Measurements from ENCODE around the gene BAHCC1. TPM values are rescaled to one million over a fixed set of nuclear protein-coding genes. Genes with fewer than 3 reads are reported as not detected.
A peak's percentile ranks its signal among the peaks of the same experiment; 100 is the strongest.
"Not testable (repeated sequence)": the region's sequence is repeated elsewhere in the genome, so short reads cannot be mapped to it uniquely, and the experiment has no call there.

The BAHCC1 gene
- total RNA-seq, 1 experiment from 2014 or later: 29.8 TPM

GRCh38 chr17:81362001-81362400 is 33.3 kb upstream of the BAHCC1 start:
- H3K4me3 Mint-ChIP-seq; CTCF ChIA-PET; H3K27ac Mint-ChIP-seq; POLR2A ChIA-PET; DNase-seq (ENCODE audit: low spot score); ATAC-seq; H3K9me3 Mint-ChIP-seq; H3K36me3 Mint-ChIP-seq: not testable (repeated sequence)
- Mint-ChIP-seq H3K4me1 (peaks cover 14% of the 10 kb centered on the region), H3K27me3 (ENCODE audit: low read depth) (peaks cover 35% of the 10 kb centered on the region)

GRCh38 chr17:81364278-81365147 is 30.7 kb upstream of the BAHCC1 start:
- H3K9me3 Mint-ChIP-seq: no peaks in the 10 kb centered on the region
- DNase-seq (ENCODE audit: low spot score): no peak
- ChIA-PET POLR2A (no interaction called here), CTCF (interaction anchor here (0.6 to 1.6 kb wide), 8 partner anchors 30 to 229 kb away, joined by 3 to 7 read pairs (median 4); partner anchors contain the start of gene BAHCC1)
- peak overlapping the region; percentile 44 for H3K4me3 Mint-ChIP-seq
- peak; percentile 14; the same call in 1 of the 2 replicates for ATAC-seq
- no peak for TF ChIP-seq GTF2I (CRISPR knock-in tag; conservative IDR thresholded peaks at IDR 0.05)
- H3K27ac Mint-ChIP-seq: no peak overlapping the region; the same call in 1 of the 2 replicates
- H3K4me1 Mint-ChIP-seq: peaks cover 6% of the 10 kb centered on the region
- H3K27me3 Mint-ChIP-seq (ENCODE audit: low read depth): peaks cover 26% of the 10 kb centered on the region
- H3K36me3 Mint-ChIP-seq: no peaks in the 10 kb centered on the region

- peak; percentile 55; the same call in 1 of the 2 replicates for TF ChIP-seq ZNF423 (CRISPR knock-in tag; IDR thresholded peaks at IDR 0.05)
- no peak for TF ChIP-seq NR1H2 (CRISPR knock-in tag; IDR thresholded peaks at IDR 0.05)
- no peak for TF ChIP-seq ZNF416 (CRISPR knock-in tag; IDR thresholded peaks at IDR 0.05)
- TF ChIP-seq SP1 (CRISPR knock-in tag; conservative IDR thresholded peaks at IDR 0.05): 0 out of 2 replicates have a peak, but pooled peaks have one; percentile 22
- TF ChIP-seq RELA (CRISPR knock-in tag; IDR thresholded peaks at IDR 0.05; ENCODE audit: borderline replicate concordance): no peak
- TF ChIP-seq SMAD3 (CRISPR knock-in tag; IDR thresholded peaks at IDR 0.05; ENCODE audit: borderline replicate concordance): no peak
- peaks cover 6% of the 10 kb centered on the region for H3K4me1 Mint-ChIP-seq
- H3K4me3 Mint-ChIP-seq: peak overlapping the region; percentile 44
- no peaks in the 10 kb centered on the region for H3K36me3 Mint-ChIP-seq
- ChIA-PET CTCF (interaction anchor here (0.6 to 1.6 kb wide), 10 partner anchors 30 to 142 kb away, joined by 3 to 7 read pairs (median 3); partner anchors contain the start of gene BAHCC1), POLR2A (interaction anchor here (0.6 to 0.8 kb wide), 2 partner anchors 19 to 32 kb away, joined by 3 to 4 read pairs; no protein-coding TSS in a partner anchor)
- DNase-seq (ENCODE audit: low spot score) (peak; percentile 57), ATAC-seq (peak; percentile 75)
- H3K27ac Mint-ChIP-seq: no peak overlapping the region
- H3K27me3 Mint-ChIP-seq (ENCODE audit: low read depth): peaks cover 26% of the 10 kb centered on the region
- no peaks in the 10 kb centered on the region for H3K9me3 Mint-ChIP-seq
Measured at GRCh38 chr17:81365148-81365600, 30.1 kb upstream of the BAHCC1 start.

GRCh38 chr17:81365601-81366585 is 29.4 kb upstream of the BAHCC1 start:
- Mint-ChIP-seq H3K27ac (no peak overlapping the region), H3K36me3 (no peaks in the 10 kb centered on the region), H3K4me1 (peaks cover 6% of the 10 kb centered on the region), H3K4me3 (peak overlapping the region; percentile 44), H3K9me3 (no peaks in the 10 kb centered on the region), H3K27me3 (ENCODE audit: low read depth) (peaks cover 26% of the 10 kb centered on the region)
- DNase-seq (ENCODE audit: low spot score) (no peak), ATAC-seq (no peak)
- TF ChIP-seq MYBL2 (CRISPR knock-in tag; IDR thresholded peaks at IDR 0.05) (no peak), ZNF317 (CRISPR knock-in tag; IDR thresholded peaks at IDR 0.05; ENCODE audit: borderline replicate concordance, low read depth) (no peak), SOX15 (CRISPR knock-in tag; IDR thresholded peaks at IDR 0.05) (no peak), NR2C2 (CRISPR knock-in tag; IDR thresholded peaks at IDR 0.05) (no peak), JAZF1 (CRISPR knock-in tag; IDR thresholded peaks at IDR 0.05) (no peak), OVOL2 (CRISPR knock-in tag; IDR thresholded peaks at IDR 0.05; ENCODE audit: borderline replicate concordance) (no peak), E2F1 (CRISPR knock-in tag; IDR thresholded peaks at IDR 0.05) (no peak), RELA (CRISPR knock-in tag; IDR thresholded peaks at IDR 0.05; ENCODE audit: borderline replicate concordance) (no peak)
- POLR2A ChIA-PET: interaction anchor here (0.6 to 0.8 kb wide), 2 partner anchors 19 to 31 kb away, joined by 3 to 4 read pairs; no protein-coding TSS in a partner anchor
- CTCF ChIA-PET: interaction anchor here (0.6 to 1.6 kb wide), 10 partner anchors 29 to 143 kb away, joined by 3 to 7 read pairs (median 3); partner anchors contain the start of gene BAHCC1
